A549 (cell line): ENCODE measurements around the gene RNF4. TPM values are rescaled to one million over a fixed set of nuclear protein-coding genes. Genes with fewer than 3 reads are reported as not detected.

Source experiments
- ATAC-seq, 2 experiments: fragments of 200-7000 bp in 1 of 2; fragments of >200 bp in 1 of 2; cut with Nextera tagmentation in 1 of 2; cut with Tn5 transposase in 1 of 2; 3 replicates each; pipeline versions ENCODE4 v1.8.0 to v1.9.1; 2018 to 2020; ENCODE audit warnings: mild to moderate bottlenecking in 1 of 2, moderate library complexity in 1 of 2
- CTCF ChIA-PET: fragments of 300-600 bp; sonication (Branson Sonifier 250); formaldehyde crosslinking; extraction: SDS; loops from one replicate; lab custom pipeline; 2021; ENCODE audit warnings: antibody characterized with exemption, inconsistent platforms; lab: Yijun Ruan, JAX
- POLR2A ChIA-PET: fragments of 350-600 bp; formaldehyde crosslinking; extraction: SDS; loops from one replicate; lab custom pipeline; 2021; ENCODE audit warnings: antibody characterized with exemption, inconsistent platforms; lab: Yijun Ruan, JAX
- DNase-seq, 2 experiments: peaks; one replicate each; pipeline versions ENCODE4 v3.0.0 to v3.0.0-alpha.2; 2011 to 2016; ENCODE audit warnings: low read depth in 1 of 2, low spot score in 1 of 2
- FAIRE-seq: peaks from 2 replicates; lab custom pipeline; 2011; peaks lifted over from hg19 to GRCh38; lab: Jason Lieb, UNC
- H3K27ac ChIP-seq, 2 experiments: fragments of >200 bp; sonication (Bioruptor Twin); formaldehyde crosslinking; 3 replicates each; pipeline ENCODE4 v1.5.1; 2016 to 2017
- H3K4me1 ChIP-seq: fragments of >200 bp; sonication (Bioruptor Twin); formaldehyde crosslinking; 3 replicates; pipeline ENCODE4 v1.6.1; 2016
- H3K4me2 ChIP-seq: fragments of >200 bp; sonication (Bioruptor Twin); formaldehyde crosslinking; 3 replicates; pipeline ENCODE4 v1.6.1; 2016
- H3K4me3 ChIP-seq: fragments of >200 bp; sonication (Bioruptor Twin); formaldehyde crosslinking; 3 replicates; pipeline ENCODE4 v1.5.1; 2016
- H3K9me3 ChIP-seq: fragments of >200 bp; sonication (Bioruptor Twin); formaldehyde crosslinking; 3 replicates; pipeline ENCODE4 v1.6.1; 2016
- BCL3 ChIP-seq: fragments of >200 bp; sonication (Bioruptor Twin); formaldehyde crosslinking; IDR thresholded peaks from 3 replicates; pipeline ENCODE4 v1.6.1; 2016
- CHD2 ChIP-seq: fragments of 150-350 bp; IDR thresholded peaks from 2 replicates; pipeline ENCODE4 v1.6.1; 2014; ENCODE audit warnings: low read length; ENCODE audit not compliant: partially characterized antibody
- E2F6 ChIP-seq: IDR thresholded peaks from 2 replicates; pipeline ENCODE4 v1.6.1; 2012; ENCODE audit warnings: low read depth, borderline replicate concordance
- HDAC2 ChIP-seq: fragments of 200-600 bp; sonication (generic); IDR thresholded peaks from 2 replicates; pipeline ENCODE4 v1.6.1; 2016
- HOXA7 ChIP-seq: fragments of 250-450 bp; sonication (Bioruptor Pico); IDR thresholded peaks from 2 replicates; pipeline ENCODE4 v1.5.0; 2020; ENCODE audit warnings: mild to moderate bottlenecking, moderate library complexity
- JUN ChIP-seq, 2 experiments: fragments of >200 bp; sonication (Bioruptor Twin); formaldehyde crosslinking; IDR thresholded peaks; 2 replicates in 1 of 2; 3 replicates in 1 of 2; pipeline ENCODE4 v1.6.1; 2016 to 2017
- JUNB ChIP-seq: fragments of >200 bp; sonication (Bioruptor Twin); formaldehyde crosslinking; IDR thresholded peaks from 2 replicates; pipeline ENCODE4 v1.6.1; 2016
- KDM1A ChIP-seq: fragments of 200-600 bp; sonication (generic); IDR thresholded peaks from 2 replicates; pipeline ENCODE4 v1.6.1; 2016; ENCODE audit warnings: low read depth, mild to moderate bottlenecking
- MAX ChIP-seq: IDR thresholded peaks from 2 replicates; pipeline ENCODE4 v1.6.1; 2012
- PBX3 ChIP-seq: IDR thresholded peaks from 2 replicates; pipeline ENCODE4 v1.6.1; 2012
- PHF8 ChIP-seq: fragments of 200-600 bp; sonication (generic); IDR thresholded peaks from 2 replicates; pipeline ENCODE4 v1.6.1; 2016; ENCODE audit warnings: low read depth, mild to moderate bottlenecking, antibody characterized with exemption, moderate library complexity, borderline replicate concordance
- POLR2A ChIP-seq: IDR thresholded peaks from 2 replicates; pipeline ENCODE4 v1.6.1; 2012; ENCODE audit warnings: mild to moderate bottlenecking, low read length
- RNF2 ChIP-seq: fragments of 200-600 bp; sonication (generic); IDR thresholded peaks from 2 replicates; pipeline ENCODE4 v1.6.1; 2016; ENCODE audit warnings: low read depth, mild to moderate bottlenecking, antibody characterized with exemption, moderate library complexity, borderline replicate concordance
- SMC3 ChIP-seq: fragments of >200 bp; sonication (Bioruptor Twin); formaldehyde crosslinking; IDR thresholded peaks from 3 replicates; pipeline ENCODE4 v1.6.1; 2018; ENCODE audit warnings: inconsistent platforms
- USF2 ChIP-seq: fragments of 450-650 bp; IDR thresholded peaks from 2 replicates; pipeline ENCODE4 v1.6.1; 2014; ENCODE audit warnings: antibody characterized with exemption
- ZC3H11A ChIP-seq: fragments of 450-650 bp; IDR thresholded peaks from 2 replicates; pipeline ENCODE4 v1.6.1; 2014; ENCODE audit warnings: antibody characterized with exemption, mild to moderate bottlenecking
- WGBS: methylation state at CpG from one replicate; pipeline ENCODE4 v1.1.6; 2017; ENCODE audit errors: missing lambda C conversion rate; 5-methylcytosine and 5-hydroxymethylcytosine counted together
- polyA minus RNA-seq: library from RNA; depleted of rRNA, polyadenylated mRNA; stranded (reverse); fragments of >200 nt; gene quantifications from 2 replicates; pipeline ENCODE4 v1.2.3, GENCODE V29; 2011; rRNA and poly(A)+ RNA removed
- polyA plus RNA-seq, 4 experiments: library from polyadenylated mRNA; depleted of rRNA in 3 of 4; stranded (reverse); fragments of >200 nt; fragmentation: RNase III in 1 of 4; extraction: RNeasy Plus Mini Kit Qiagen cat#74134 plus additional on column Dnase treatment in 1 of 4; gene quantifications; 2 replicates in 3 of 4; 3 replicates in 1 of 4; pipeline ENCODE4 v1.2.3, GENCODE V29; 2011 to 2017
- TF ChIP-seq, protein P1 (sequence below): fragments of 250-450 bp; sonication (Bioruptor Pico); IDR thresholded peaks from 2 replicates; pipeline ENCODE4 v1.5.0; 2020; ENCODE audit warnings: low read depth, mild to moderate bottlenecking, moderate library complexity

RNF4 gene, protein sequence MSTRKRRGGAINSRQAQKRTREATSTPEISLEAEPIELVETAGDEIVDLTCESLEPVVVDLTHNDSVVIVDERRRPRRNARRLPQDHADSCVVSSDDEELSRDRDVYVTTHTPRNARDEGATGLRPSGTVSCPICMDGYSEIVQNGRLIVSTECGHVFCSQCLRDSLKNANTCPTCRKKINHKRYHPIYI
- 87.3 and 93.5 TPM in 2 replicates for polyA plus RNA-seq (2011; rRNA removed)
- 50.1 and 56.0 TPM in 2 replicates for polyA plus RNA-seq (2012; cell fraction: cytosol; rRNA removed)
- polyA plus RNA-seq (2012; cell fraction: nucleus; rRNA removed) = 41.5 and 55.4 TPM in 2 replicates
- polyA plus RNA-seq (2017; fragmentation: RNase III; extraction: RNeasy Plus Mini Kit Qiagen cat#74134 plus additional on column Dnase treatment) = 65.8 to 67.1 TPM (median 66.9 TPM) in 3 replicates
- polyA minus RNA-seq = 67.3 and 77.0 TPM in 2 replicates

DNA sequence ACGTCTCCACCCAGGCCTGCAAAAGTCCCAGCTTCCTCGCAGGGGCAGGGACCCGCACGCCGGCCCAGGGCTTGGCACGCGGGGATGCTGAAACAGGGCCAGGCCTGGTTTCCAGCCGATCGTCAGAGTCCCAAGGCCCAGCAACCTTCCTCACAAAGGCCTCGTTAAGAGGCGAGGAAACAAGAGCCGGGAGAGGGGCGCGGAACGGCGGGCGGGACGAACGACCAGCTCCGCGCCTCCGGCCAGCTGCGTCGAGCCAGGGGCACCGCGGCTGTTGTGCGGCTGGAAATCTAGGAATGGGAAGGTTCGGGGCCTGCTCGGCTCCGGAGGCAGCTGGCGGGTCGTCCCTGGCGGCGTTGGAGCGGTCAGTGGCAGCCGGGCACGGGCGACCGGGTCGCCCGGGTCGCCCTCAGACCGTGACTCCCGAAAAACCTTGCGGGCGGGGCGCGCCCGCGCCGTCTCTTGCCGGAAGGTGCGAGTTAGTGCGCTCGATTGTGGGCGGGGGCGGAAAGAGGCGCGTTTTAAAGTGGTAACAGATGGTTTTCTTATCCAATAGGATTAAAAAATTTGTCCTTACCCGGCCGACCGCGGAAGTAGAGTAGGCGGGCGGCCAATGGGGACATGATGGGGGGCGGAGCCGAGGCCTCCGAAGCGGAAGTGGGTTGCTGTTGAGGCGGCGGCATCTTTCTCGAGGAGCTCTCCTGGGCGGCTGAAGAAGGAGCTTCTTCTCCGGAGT lies at the start of gene RNF4:
Gene RNF4 (plus strand): TSS at position 651 of the 736 bp plus-strand sequence. CDS start 21,388 bp downstream, outside the sequence.
- FAIRE-seq = no peak
- WGBS = 0% methylated on average over 25 of the region's 74 CpGs
- peak within 1 kb of the TSS; percentile 96 for H3K4me2 ChIP-seq
- H3K4me1 ChIP-seq = peaks cover 7% of the 10 kb centered on the region; the same call in 2 of the 3 replicates
- DNase-seq = peak; percentile 95 to 96
- ChIA-PET POLR2A (interaction anchor here (0.7 to 2.3 kb wide), 6 partner anchors 14 to 206 kb away, joined by 3 to 9 read pairs (median 4); partner anchors contain the start of genes FAM193A and MXD4), CTCF (interaction anchor here (0.6 to 7.4 kb wide), 8 partner anchors 26 to 581 kb away, joined by 3 to 43 read pairs (median 4); no protein-coding TSS in a partner anchor)
- H3K4me3 ChIP-seq = peak within 1 kb of the TSS; percentile 92
- TF ChIP-seq E2F6 (0 out of 2 replicates have a peak, but pooled peaks have one; percentile 69), MAX (peak; percentile 73), KDM1A (no peak), HDAC2 (no peak), PHF8 (peak; percentile 44; the same call in 1 of the 2 replicates), RNF2 (no peak), JUN (IDR thresholded peaks at IDR 0.05) (peak in 1 of 2 experiments; percentile 61; a peak in 2 of 5 replicates), POLR2A (peak; percentile 57), USF2 (no peak), BCL3 (peak; percentile 50; the same call in 1 of the 3 replicates), CHD2 (no peak)
- TF ChIP-seq, protein P1, sequence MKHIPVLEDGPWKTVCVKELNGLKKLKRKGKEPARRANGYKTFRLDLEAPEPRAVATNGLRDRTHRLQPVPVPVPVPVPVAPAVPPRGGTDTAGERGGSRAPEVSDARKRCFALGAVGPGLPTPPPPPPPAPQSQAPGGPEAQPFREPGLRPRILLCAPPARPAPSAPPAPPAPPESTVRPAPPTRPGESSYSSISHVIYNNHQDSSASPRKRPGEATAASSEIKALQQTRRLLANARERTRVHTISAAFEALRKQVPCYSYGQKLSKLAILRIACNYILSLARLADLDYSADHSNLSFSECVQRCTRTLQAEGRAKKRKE (CRISPR knock-in tag) = 0 out of 2 replicates have a peak, but pooled peaks have one; percentile 34
- ATAC-seq = peak; percentile 92 to 93
- H3K27ac ChIP-seq = peak within 1 kb of the TSS; percentile 92
- H3K9me3 ChIP-seq = no peaks in the 10 kb centered on the region

DNA sequence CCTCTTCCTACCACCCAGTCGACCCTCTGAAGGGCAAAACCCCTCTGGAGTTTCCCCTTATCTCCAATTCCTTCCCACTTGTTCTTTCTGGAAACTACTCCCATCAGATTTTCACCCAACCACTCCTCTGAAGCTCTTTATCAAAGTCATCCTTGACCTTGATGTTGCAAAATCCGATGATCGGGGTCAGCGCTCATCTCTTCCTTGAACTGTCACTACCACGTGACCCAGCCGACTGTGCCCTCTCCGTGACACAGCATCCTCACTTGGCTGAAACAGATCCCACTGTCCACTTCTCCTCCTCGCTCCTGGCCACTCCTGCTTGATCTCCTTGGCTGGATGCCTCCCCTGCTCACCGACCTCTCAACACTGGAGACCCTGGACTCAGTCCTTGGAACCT lies 49.1 kb upstream of the RNF4 start:
- POLR2A ChIA-PET = no interaction called here
- peaks cover 5% of the 10 kb centered on the region; the same call in 2 of the 3 replicates for H3K4me1 ChIP-seq
- no peak overlapping the region for H3K4me3 ChIP-seq
- FAIRE-seq = no peak
- ATAC-seq = no peak
- TF ChIP-seq POLR2A (no peak), HOXA7 (CRISPR knock-in tag) (no peak), ZC3H11A (no peak), PBX3 (no peak), SMC3 (no peak), JUNB (no peak)
- TF ChIP-seq, all 56 proteins: peak for 0
- H3K9me3 ChIP-seq = no peaks in the 10 kb centered on the region
- WGBS = 59% methylated on average over 9 of the region's 9 CpGs
- no peak overlapping the region for H3K4me2 ChIP-seq
- CTCF ChIA-PET = interaction anchor here (1.1 to 1.3 kb wide), 3 partner anchors 12 to 45 kb away, joined by 3 to 5 read pairs (median 3); no protein-coding TSS in a partner anchor
- no peak overlapping the region for H3K27ac ChIP-seq
- no peak for DNase-seq
